Sigmoid colon (tissue), 4 donors: ENCODE measurements around the gene CALHM2.

Experiments
- CTCF ChIP-seq, 4 experiments: fragments of 450-650 bp in 3 of 4; fragments of 200-600 bp in 1 of 4; IDR thresholded peaks; one replicate each; pipeline ENCODE4 v1.5.1; 2016 to 2019; ENCODE audit warnings: antibody characterized with exemption in 4 of 4, mild to moderate bottlenecking in 3 of 4, moderate library complexity in 2 of 4
- POLR2A ChIP-seq, 2 donors: fragments of 450-650 bp; IDR thresholded peaks; one replicate each; pipeline ENCODE4 v1.6.1; 2016; ENCODE audit warnings: antibody characterized with exemption in 2 of 2, mild to moderate bottlenecking in 2 of 2, moderate library complexity in 2 of 2
- POLR2AphosphoS5 ChIP-seq, 4 donors: sonication (generic); formaldehyde crosslinking; IDR thresholded peaks; one replicate each; pipeline ENCODE4 v1.6.1; 2017; ENCODE audit warnings: antibody characterized with exemption in 4 of 4

GRCh38 chr10:103443475-103444185 lies 8.5 kb downstream of the CALHM2 start:
- TF ChIP-seq POLR2A (IDR thresholded peaks at IDR 0.05) = no peak
- no peak for TF ChIP-seq CTCF (IDR thresholded peaks at IDR 0.05)
- TF ChIP-seq POLR2AphosphoS5 (IDR thresholded peaks at IDR 0.05) = no peak
